ENCODE results near the gene NID2.

DNA sequence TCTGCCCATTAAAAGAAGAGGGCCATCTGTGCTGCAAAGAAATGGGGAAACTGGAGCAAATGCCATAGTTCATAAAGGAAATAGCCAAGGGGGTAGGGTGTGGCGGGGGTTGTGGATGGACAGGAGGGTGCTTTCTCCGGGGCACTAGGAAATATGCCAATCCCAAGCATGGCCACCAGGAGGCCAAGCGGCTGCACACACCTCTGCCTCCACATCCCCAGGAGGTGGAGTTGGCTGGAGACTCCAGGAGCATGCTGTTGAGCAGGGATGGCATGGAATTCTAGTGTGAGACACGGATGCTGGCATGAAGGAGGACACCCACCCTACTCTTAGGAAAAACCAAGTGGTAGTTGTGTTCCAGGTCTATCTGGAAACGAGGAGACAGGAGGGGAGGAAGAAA is 25.2 kb downstream of the NID2 start:
- TF ChIP-seq CTCF (conservative IDR thresholded peaks at IDR 0.05 in 1 of 2, IDR thresholded peaks at IDR 0.05 in 1 of 2; ENCODE audit: low read depth in 1 of 2, low read length in 2 of 2) (peak; percentile 41 to 49), EZH2 (IDR thresholded peaks at IDR 0.05; ENCODE audit: low read length, missing control alignments) (no peak)
